Occipital lobe (tissue), 2 donors: ENCODE data around the gene TMEM44. TPM values are rescaled to one million over a fixed set of nuclear protein-coding genes. Genes with fewer than 3 reads are reported as not detected.
A peak's percentile ranks its signal among the peaks of the same experiment; 100 is the strongest.

Experiments
- DNase-seq: peaks from one replicate; lab custom pipeline; 2025; lab: John Stamatoyannopoulos, UW
- total RNA-seq: library from RNA; depleted of rRNA; stranded (reverse); fragments of >200 nt; gene quantifications from one replicate; pipeline ENCODE4 v1.2.3, GENCODE V29; 2014

The TMEM44 gene
- total RNA-seq, result 20.6 TPM

GRCh38 chr3:194633349-194634004, at the start of gene TMEM44:
Gene TMEM44 (minus strand): TSS chr3:194633419. CDS start chr3:194633215, 204 bp downstream.
- DNase-seq, result peak; percentile 37

GRCh38 chr3:194682694-194683310, 49.6 kb upstream of the TMEM44 start:
- DNase-seq, result peak; percentile 70

- DNase-seq, result no peak
Measured at GRCh38 chr3:194682189-194682693, 49.0 kb upstream of the TMEM44 start.

- DNase-seq, result no peak
Measured at GRCh38 chr3:194680888-194681615, 47.8 kb upstream of the TMEM44 start.

GRCh38 chr3:194676471-194676870, 43.3 kb upstream of the TMEM44 start:
- DNase-seq, result no peak

GRCh38 chr3:194675680-194676079, 42.5 kb upstream of the TMEM44 start:
- DNase-seq, result no peak

GRCh38 chr3:194675081-194675640, 41.9 kb upstream of the TMEM44 start:
- no peak for DNase-seq

- DNase-seq, result no peak
Measured at GRCh38 chr3:194673761-194674160, 40.5 kb upstream of the TMEM44 start.

GRCh38 chr3:194672876-194673275, 39.7 kb upstream of the TMEM44 start:
- DNase-seq, result no peak

- peak; percentile 83 for DNase-seq
Measured at GRCh38 chr3:194671900-194672808, 38.9 kb upstream of the TMEM44 start, which contains the start of gene LSG1. Gene LSG1 (minus strand): TSS chr3:194672191. CDS start chr3:194672162, 29 bp downstream.

GRCh38 chr3:194671511-194671899, 38.3 kb upstream of the TMEM44 start:
- DNase-seq, result no peak

- DNase-seq, result no peak
Measured at GRCh38 chr3:194667363-194667762, 34.1 kb upstream of the TMEM44 start.

- DNase-seq, result no peak
Measured at GRCh38 chr3:194664857-194665256, 31.6 kb upstream of the TMEM44 start.

- DNase-seq, result no peak
Measured at GRCh38 chr3:194661946-194662345, 28.7 kb upstream of the TMEM44 start.

- no peak for DNase-seq
Measured at GRCh38 chr3:194661374-194661773, 28.2 kb upstream of the TMEM44 start.

- no peak for DNase-seq
Measured at GRCh38 chr3:194659778-194660177, 26.6 kb upstream of the TMEM44 start.

GRCh38 chr3:194658477-194659242, 25.4 kb upstream of the TMEM44 start:
- no peak for DNase-seq

GRCh38 chr3:194657439-194657838, 24.2 kb upstream of the TMEM44 start:
- no peak for DNase-seq

GRCh38 chr3:194654443-194654842, 21.2 kb upstream of the TMEM44 start:
- no peak for DNase-seq

- DNase-seq, result no peak
Measured at GRCh38 chr3:194647747-194648146, 14.5 kb upstream of the TMEM44 start.
